GM18520 (cell line): ENCODE results near the gene JUND.

Experiments
- ATAC-seq: cut with Tn5 transposase; IDR thresholded peaks from one replicate; pipeline ENCODE4 v1.9.1; 2021; ENCODE audit not compliant: unreplicated experiment

Gene JUND

DNA sequence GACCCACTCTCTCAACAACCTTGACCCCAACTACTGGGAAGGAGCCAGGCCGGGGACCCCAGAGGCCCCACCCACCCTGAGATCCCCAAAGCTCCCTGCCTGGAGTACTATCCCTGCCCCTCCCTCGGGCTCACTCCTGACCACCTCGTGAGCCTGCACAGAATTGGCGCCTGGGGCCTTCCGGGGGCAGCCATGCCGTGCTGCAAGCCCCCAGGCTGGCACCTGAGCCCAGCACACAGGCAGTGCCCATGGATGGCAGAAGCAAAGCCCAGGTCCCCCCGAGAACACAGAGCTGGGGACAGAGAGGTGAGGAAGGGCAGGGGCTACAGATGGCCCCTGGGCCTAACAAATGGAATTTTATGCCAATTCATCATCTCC lies 27.5 kb upstream of the JUND start:
- no peak for ATAC-seq

DNA sequence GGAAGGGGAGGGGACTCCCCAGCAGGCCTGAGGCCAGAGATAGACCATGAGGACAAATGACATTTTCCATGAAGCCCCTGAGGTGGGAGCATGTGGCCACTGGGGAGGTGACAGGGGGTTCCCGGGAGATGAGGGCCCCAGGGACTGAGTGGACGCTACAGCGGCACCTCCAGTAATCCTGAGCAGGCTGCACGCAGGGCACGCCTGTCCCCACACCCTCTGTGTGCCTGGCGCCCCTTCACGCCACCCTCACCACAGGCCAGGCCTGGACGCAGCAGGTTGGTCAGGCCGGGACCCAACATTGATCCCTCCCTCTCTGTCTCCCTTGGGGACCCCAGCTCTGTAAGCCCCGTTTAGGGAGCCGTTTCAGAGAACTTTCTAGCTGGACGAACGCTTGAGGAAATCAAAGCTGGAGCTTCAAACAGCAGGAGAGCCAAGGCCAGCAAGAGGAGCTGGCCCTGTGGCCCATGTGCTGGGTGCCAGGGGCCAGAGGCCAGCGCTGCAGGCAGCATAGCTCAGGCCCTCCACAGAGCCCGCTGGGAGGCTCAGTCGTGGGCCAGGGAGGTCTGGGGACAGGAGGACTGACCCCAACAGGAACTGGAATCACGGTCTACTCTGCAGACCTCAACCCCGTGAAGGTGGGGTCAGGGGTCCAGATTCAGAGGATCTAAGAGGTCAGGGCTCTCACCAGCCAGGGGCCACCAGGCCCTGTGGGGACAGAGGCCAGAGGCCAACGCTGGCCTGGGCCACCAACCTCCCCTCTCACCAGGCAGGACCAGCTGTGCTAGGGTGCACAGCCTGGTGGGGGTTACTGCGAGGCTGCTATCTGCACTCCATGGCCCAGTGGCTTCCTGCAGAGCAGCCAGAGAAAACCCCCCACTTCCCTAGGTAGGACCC lies 26.9 kb upstream of the JUND start:
- no peak for ATAC-seq

DNA sequence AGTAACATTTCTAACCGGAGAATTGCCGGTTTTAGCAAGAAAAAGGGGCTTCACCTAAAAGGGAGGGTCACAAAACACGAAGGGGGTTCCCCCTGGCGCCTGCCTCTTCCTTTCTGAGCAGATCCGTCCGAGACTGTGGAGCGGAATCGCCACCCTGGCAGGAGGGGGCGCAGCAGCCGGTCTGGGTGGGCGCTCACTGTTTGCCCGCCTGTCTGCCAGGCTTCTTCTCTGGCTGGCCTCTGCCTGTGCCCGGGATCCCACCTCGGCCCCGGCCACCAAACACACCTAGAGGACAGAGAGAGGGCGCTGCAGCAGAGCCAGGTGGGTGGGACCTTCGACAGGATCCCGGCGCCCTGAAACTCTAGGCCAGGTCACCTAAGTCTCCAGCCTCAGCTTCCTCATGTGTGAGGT lies 25.9 kb upstream of the JUND start:
- no peak for ATAC-seq

DNA sequence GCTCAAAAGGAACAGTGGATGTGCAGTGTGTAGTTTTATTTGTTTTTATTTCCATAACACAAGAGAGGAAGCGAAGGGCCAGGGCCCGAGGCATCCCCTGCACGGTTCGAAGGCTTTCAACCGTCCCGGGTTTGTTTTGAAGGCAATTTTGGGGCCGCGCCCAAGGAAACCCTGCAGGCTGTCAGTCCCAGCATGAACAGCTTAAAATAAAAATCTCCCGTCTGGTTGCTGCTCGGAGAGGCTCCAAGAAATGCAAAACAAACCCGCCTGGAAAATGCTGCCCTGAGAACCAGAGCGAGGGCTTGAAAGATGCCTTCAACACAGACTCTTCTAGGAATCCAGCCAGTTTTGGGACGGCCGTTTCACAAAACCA lies 25.5 kb upstream of the JUND start:
- ATAC-seq = no peak

DNA sequence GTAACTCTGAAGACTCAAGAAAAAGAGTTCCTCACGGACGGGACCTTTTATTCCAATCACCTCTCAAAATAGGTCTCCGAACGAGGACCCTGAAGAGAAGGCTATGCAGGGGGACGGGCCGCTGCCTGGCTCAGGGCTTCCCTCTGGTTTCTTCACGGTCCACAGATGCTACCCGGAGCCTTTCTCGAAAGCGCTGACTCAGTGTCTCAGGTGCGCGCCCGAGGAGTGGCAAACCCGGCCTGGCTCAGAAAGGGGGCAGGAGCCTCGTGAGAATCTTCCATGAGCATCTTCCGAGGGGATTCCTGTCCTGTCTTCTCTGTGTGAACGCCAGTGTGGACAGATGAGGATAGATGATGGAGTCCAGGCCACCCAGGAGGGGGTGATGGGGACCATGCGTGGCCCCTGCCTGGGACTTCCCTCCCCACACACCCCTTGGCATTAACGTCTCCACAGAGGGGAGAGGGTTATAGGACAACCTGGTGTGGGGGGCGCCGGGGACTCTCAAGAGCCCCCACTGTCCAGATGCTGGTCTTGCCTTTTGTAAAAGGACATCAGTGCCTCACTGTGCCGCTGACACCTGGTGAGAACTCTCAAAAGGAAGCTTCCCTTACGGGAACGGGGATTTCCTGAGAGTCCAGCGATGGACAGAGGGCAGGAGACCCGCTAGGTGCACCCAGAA lies 24.9 kb upstream of the JUND start:
- no peak for ATAC-seq

DNA sequence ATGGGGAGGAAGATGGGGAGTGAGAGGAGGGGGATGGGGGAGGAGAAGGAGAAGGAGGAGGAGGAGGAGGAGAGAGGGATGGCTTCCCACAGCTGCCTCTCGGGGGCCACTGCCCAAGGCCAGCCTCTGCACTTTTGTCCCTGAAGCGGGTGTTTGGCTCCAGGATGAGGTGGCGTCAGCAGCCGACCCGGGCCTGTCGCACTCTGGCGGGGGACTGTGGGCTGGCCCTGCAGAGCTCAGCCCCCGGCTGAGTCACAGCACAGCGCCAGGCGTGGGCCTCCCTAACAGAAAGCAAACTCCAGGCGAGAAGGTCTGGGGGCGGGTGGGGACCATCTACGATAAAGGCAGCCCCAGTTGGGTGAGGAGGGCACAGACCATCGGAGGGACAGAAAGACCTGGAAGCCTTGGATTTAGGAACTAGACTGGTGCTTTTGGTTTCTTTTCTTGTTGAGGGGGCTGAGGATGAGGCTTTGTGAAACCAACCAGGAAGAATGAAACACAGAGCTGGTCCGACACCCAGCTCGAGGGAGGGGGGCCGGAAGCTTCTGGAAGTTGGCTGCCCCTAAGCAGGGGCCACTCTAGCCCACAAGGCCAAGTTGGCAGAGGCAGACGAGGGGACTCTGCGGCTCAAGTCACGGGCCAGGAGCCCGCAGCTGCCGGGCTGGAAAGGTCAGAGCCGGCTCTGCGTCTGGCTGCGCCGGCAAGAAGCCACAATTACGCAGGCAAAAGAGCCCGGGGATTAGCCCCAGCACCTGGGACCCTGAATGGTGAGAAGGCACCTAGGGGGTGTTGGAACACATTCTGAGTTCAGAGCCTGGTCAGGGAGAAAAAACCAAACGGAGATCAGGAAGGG lies 23.3 kb upstream of the JUND start:
- no peak for ATAC-seq

DNA sequence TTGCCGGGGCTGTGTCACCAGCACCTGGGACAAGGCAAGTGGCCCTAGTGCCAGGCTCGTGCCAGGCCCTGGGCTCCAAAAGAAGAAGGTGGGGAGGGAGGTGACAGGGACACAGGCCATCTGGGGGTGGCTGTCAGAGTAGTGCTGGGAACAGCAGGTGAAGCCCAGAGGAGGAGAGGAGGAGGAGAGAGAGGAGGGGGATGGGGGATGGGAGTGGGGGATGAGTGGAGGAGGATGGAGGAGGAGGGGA lies 22.7 kb upstream of the JUND start:
- ATAC-seq = no peak

DNA sequence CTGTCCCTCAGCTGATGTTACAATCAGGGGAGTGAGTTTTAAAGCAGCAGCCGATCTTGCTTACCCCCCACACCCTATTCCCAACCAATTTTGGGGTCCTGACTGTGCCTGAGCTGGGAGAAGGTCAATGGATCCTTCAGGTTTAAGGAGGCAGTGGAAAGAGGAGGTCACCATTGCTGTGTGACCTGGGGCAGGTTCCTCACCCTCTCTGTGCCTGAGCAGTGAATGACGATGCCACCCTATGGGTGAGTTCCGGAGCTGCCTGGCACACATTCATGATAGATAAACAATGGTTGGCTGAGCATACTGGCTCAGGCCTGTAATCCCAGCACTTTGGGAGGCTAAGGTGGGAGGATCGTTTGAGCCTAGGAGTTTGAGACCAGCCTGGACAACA lies 20.3 kb upstream of the JUND start:
- ATAC-seq = no peak

DNA sequence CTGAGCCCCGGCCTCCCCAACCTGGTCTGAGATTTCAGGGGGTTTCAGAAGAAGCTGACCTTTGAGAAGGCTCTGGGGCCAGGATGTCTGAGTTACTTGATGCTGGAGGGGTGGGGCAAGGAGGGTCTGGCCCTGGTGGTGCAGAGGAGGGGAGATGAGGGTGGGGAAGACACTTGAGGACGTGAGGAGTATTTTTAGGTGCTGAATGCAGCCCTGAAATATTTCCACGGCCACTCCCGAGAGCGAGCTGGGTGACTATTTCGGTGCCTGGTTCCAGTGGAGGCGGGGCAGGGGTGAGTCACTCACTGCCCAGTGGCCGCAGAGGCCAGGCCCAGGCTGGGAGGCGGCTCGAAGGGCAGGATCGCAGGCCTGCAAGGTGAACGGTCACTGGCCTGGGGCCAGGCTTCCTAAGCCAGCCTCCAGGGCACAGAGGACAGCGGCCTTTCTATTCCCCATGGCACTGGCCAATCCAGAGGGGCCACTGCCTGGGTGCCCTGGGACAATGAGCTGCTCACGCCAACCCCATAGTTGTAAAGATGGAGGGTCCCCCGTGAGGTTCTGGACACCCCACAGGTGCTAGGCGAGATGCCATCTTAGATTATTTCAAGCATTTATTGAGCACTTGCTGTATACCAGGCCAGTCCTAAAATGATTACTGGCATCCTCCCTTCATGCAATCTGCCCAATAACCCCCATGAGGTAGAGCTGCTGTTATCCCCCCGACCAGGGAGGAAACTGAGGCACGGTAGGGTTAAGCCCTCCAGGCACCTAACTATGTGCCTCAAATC lies 19.7 kb upstream of the JUND start:
- no peak for ATAC-seq

DNA sequence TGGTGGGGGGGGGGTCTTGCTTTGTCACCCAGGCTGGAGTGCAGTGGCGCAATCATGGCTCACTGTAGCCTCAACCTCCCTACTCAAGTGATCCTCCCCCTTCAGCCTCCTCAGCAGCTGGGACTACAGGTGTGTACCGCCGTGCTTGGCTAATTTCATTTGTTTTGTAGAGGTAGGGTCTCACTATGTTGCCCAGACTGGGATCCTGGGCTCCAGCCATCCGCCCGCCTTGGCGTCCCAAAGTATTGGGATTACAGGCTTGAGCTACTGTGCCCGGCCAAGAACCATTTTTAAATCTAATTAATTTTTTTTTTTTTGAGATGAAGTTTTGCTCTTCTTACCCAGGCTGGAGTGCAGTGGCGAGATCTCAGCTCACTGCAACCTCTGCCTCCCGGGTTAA lies 18.2 kb upstream of the JUND start:
- no peak for ATAC-seq

DNA sequence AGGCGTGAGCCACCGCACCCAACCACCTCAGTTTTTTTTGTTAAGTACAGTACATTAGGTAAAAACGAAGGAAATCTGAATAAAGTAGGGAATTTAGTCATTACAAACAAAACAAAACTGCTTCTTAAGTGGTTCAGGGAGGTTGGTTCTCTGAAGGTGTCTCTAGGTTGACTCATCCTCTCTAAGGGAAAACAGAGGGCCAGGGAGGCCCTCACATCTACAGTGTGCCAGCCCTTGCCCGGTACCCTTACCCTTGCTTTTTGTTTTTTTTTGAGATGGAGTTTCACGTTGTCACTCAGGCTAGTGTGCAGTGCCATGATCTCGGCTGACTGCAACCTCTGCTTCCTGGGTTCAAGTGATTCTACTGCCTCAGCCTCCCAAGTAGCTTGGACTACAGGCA lies 17.2 kb upstream of the JUND start:
- no peak for ATAC-seq

DNA sequence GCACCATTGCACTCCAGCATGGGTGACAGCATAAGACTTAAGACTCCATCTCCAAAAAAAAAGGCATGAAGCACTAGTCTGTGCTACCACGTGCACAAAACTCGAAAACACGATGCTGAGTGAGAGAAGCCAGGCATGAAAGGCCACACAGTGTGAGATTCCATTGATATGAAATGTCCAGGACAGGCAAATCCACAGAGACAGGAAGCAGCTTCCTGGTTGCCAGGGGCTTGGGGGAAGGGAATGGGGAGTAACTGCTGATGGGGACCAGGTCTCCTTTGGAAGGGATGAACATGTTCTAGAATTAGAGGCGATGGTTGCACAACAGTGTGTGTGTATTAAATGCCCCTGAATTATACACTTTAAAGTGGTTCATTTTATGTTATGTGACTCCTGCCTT lies 15.9 kb upstream of the JUND start:
- ATAC-seq = no peak

DNA sequence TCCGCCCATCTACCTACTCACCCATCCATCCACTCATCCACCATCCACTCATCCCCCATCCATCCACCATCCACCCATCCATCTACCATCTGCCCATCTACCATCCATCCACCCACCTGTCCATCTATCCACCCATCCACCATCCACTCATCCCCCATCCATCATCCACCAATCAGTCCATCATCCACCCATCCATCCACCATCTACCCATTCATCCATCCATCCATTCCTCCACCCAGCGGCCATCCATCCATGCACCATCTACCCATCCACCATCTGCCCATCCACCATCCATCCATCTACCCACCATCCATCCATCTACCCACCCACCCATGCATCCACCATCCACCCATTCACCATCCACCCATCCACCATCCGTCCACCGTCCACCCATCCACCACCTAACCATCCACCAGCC lies 13.6 kb upstream of the JUND start:
- no peak for ATAC-seq

DNA sequence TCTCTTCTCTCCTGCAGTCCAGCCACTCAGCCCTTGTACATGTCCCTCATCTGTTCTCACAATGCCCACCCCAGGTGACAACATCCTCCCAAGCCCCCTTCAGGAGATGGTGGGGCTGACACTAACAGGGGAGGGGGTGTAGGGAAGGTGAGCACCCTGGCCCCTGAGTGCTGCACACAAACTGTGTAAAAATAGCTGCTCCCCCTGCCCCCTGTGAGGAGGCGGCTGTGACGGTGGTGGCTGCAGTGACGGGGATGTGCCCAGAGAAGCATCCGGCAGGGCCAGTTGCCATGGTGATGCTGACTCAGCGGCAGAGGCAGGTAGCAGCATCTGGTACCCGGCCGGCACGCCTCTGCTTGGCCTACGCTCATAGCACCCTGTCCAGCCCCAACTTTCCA lies 13.0 kb upstream of the JUND start:
- ATAC-seq = no peak

DNA sequence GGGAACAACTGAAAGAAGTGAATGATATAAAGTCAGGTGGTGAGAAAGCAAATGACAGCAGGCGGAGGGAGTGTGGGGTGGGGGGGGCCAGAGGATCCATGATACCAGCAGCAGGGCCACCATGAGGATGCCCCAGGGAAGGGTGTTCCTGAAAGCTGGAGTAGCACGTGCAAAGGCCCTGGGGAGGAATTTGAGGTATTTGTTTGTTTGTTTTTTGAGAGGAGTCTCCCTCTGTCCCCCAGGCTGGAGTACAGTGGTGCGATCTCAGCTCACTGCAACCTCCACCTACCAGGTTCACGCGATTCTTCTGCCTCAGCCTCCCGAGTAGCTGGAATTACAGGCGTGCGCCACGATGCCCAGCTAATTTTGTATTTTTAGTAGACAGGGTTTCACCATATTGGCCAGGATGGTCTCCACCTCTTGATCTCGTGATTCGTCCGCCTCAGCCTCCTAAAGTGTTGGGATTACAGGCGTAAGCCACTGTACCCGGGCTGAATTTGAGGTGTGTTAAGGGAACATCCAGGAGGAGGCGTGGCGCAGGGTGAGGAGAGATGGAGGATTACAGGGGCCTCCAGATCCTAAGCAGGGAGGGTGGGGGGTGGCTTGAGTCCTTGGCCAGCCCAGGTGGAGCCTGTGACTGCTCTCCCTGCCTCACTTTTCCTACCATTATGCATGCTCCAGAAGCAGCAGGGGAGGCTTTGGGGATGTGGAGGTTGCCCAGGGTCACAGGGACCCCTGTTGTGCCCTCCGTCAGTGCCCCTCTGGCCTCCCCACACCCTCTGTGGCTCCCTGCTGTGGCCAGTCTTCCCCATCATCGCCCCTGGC lies 12.4 kb upstream of the JUND start:
- ATAC-seq = no peak

DNA sequence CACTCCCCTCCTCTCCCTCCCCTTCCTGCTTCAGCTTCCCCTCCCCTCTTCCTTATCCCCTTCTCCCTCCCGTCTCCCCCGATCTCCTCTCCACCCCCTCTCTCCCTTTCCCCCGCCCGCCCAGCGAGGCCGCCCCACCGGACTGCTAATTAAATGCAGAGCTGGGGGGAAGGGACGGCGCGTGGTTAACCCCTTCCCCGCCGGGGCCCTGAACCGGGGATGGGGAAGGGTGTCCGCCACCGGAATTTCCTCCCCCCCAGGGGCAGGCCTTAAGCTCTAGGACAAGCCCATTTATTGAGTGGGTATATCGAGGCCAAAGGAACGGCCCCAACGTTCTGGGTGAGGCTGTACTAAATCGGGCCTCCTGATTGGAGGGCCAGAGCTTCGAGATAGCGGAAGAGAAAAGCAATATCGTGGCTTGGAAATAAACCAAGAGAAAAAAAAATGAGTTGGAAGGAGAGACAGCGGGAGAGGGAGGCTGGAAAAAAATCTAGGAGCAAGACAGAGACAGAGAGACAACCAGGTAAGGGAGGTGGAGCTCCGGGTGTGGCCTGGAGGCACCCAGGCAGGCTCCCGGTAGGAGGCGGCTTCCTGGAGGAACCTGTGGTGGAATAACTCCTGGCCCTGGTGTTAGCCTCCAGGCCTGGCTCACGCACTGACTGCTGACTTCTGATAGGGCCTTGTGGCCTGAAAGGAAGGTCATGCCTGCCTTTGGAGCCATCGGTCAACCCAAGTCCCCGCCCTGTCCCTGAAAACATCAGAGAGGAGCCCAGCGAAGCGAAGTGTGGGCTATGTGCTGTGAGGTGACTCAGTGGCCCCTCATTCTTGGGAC lies 11.6 kb upstream of the JUND start:
- ATAC-seq = no peak

DNA sequence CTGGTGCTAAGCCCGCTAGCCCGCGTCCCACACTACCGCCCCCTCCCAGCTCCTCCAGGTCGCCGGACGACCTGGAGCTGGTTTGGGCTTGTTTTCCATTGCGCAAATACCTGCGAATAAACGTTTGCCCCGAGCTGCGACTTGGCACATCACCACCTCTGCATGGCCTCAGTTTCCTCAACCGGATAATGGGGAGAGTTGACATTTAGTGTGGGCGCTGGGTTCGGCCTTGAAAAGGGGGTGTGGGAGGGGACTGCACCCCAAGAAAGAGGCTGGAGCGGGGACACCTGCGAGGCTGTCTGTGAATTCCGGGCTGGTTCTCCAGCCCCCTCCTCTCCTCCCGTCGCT lies 11.0 kb upstream of the JUND start:
- no peak for ATAC-seq

DNA sequence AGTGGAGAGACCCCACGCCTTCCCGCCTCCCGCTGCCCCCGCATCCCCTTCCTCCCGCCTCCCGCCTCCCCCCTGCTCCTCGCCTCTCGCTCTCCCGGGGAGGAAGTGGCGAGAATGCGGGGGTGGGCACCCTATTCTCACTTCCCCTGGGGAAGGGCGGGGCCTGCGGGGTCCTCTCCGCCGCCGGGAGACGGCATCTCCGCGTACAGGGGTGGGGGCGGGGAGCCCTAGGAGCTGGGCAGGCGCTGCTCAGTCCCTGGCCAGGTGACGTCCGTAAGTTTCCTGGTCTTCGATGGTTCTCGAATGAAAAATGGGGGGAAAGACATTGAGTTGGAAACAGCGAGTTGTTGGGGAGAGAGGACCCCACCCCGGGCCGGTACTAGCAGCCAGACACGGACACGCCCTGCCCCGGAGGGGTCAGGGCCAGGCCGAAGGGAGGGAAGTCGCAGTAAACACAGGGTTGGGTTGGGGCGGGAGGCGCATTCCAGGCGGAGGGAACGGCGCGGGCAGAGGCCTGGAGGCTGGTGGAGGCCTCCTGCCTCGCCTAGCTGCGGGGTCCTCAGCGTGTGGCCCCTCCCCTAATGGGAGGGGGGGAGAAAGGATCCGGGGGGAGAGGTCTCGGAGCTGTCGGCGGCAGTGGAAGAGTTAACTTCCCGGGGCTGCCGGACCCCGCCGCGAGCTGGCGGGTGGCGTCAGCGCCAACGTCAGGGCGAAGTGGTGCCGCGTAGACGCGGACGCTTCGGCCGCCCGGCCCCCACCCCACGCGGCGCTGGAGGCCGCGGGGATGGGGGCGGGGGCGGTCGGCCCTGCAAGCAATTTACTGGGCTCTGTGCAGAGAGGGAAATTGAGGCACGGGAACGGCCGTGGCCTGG lies 10.4 kb upstream of the JUND start:
- ATAC-seq = no peak
